Prostate gland (tissue), 2 donors: ENCODE results near the gene TOM1.

Experiments used
- CTCF ChIP-seq, 4 experiments: fragments of 200-600 bp in 2 of 4; fragments of 450-650 bp in 2 of 4; sonication (generic) in 2 of 4; IDR thresholded peaks; 1 replicate in 3 of 4; 2 replicates in 1 of 4; pipeline ENCODE4 v1.5.1; 2016 to 2019; ENCODE audit warnings: antibody characterized with exemption in 4 of 4, mild to moderate bottlenecking in 2 of 4, moderate library complexity in 2 of 4
- POLR2A ChIP-seq: fragments of 450-650 bp; IDR thresholded peaks from one replicate; pipeline ENCODE4 v1.6.1; 2016; ENCODE audit warnings: antibody characterized with exemption, mild to moderate bottlenecking

DNA sequence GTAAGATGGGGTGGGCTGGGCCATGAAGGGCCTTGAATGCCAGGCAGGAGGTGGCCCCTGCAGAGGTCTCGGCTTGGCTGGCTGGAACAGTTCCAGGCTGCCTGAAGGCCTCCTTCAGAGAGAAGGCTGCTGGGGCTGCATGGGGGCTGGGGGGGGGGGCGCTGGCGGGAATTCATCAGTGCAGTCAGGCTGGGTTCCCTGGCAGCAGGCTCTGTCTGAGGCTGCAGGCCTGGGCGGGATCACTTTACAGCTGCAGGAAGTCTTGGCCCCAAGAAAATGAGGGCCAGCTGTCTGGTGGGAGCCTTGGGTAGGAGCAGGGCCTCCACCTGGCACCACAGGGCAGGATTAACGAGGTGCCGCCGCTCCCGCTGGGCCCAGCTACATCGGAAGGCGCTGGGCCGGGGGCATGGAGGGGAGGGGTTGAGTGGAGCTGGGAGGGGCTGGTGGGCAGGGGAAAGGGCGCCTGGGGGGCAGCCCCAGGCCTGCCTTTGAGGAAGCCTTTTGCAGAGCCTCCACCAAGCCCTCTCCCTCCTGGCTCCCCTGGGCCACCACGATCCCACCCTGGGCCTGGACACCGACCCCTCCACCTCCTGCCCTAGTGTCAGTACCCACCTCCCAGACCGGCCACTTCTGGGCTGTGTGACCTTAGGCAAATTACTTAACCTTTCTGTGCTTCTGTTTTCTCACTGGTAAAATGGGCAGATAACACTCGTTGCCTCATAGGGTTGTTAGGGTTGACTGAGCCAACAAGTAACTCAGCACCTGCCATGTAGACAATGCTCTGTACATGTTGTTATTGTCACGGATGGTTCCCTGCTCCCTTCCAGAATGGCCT, 50.2 kb downstream of the TOM1 start:
- no peak for TF ChIP-seq CTCF (IDR thresholded peaks at IDR 0.05)
- no peak for TF ChIP-seq POLR2A
